IMR-90 (cell line): ENCODE measurements around the gene CNPY1. TPM values are rescaled to one million over a fixed set of nuclear protein-coding genes. Genes with fewer than 3 reads are reported as not detected.

Experiments
- ATAC-seq: fragments of 200-7000 bp; cut with Tn5 transposase; 2 replicates; pipeline ENCODE4 v1.9.1; 2020; ENCODE audit warnings: low read depth, mild to moderate bottlenecking, moderate library complexity
- BruUV-seq: library from RNA; stranded (reverse); fragments of 400-500 nt; replicated peaks from 2 replicates; lab custom pipeline; 2021; lab: Mats Ljungman, UMichigan
- CTCF ChIA-PET: fragments of 300-600 bp; formaldehyde crosslinking; extraction: SDS; loops from one replicate; lab custom pipeline; 2021; ENCODE audit warnings: antibody characterized with exemption; lab: Yijun Ruan, JAX
- POLR2A ChIA-PET: fragments of 300-600 bp; sonication (Branson Sonifier 250); formaldehyde crosslinking; loops from one replicate; lab custom pipeline; 2022; ENCODE audit warnings: antibody characterized with exemption; ENCODE audit not compliant: unreplicated experiment; lab: Charles Lee
- DNase-seq: peaks from one replicate; pipeline ENCODE4 v3.0.0; 2013
- H2AFZ ChIP-seq: replicated peaks from 2 replicates; pipeline ENCODE3; 2013; ENCODE audit warnings: low read length, mild to moderate bottlenecking; ENCODE audit not compliant: poor library complexity
- H2AK5ac ChIP-seq: 2 replicates; pipeline ENCODE4 v1.6.1; 2013; ENCODE audit warnings: low read depth, low read length, inconsistent platforms
- H2AK9ac ChIP-seq: replicated peaks from 2 replicates; pipeline ENCODE3; 2013; ENCODE audit warnings: mild to moderate bottlenecking, low read depth, low read length, moderate library complexity; ENCODE audit not compliant: poor library complexity
- H2BK120ac ChIP-seq: 2 replicates; pipeline ENCODE4 v1.6.1; 2013; ENCODE audit warnings: low read depth, low read length, inconsistent platforms
- H2BK15ac ChIP-seq: 3 replicates; pipeline ENCODE4 v1.6.1; 2013; ENCODE audit warnings: low read depth, low read length, inconsistent platforms
- H2BK20ac ChIP-seq: 2 replicates; pipeline ENCODE4 v1.6.1; 2013; ENCODE audit warnings: low read depth, mild to moderate bottlenecking, inconsistent platforms, low read length, moderate library complexity
- H2BK5ac ChIP-seq: 2 replicates; pipeline ENCODE4 v1.6.1; 2013; ENCODE audit warnings: mild to moderate bottlenecking, low read depth, low read length, inconsistent platforms; ENCODE audit not compliant: poor library complexity, severe bottlenecking
- H3K14ac ChIP-seq: replicated peaks from 2 replicates; pipeline ENCODE4 v1.6.1; 2013; ENCODE audit warnings: low read depth, low read length, inconsistent platforms
- H3K18ac ChIP-seq: 2 replicates; pipeline ENCODE4 v1.6.1; 2013; ENCODE audit warnings: low read depth, low read length, control low read depth
- H3K23ac ChIP-seq: 2 replicates; pipeline ENCODE4 v1.6.1; 2013; ENCODE audit warnings: low read depth, low read length, inconsistent platforms
- H3K27ac ChIP-seq: 2 replicates; pipeline ENCODE4 v1.5.1; 2013; ENCODE audit warnings: mild to moderate bottlenecking, control low read depth, low read length; ENCODE audit not compliant: insufficient read depth
- H3K27me3 ChIP-seq: 2 replicates; pipeline ENCODE4 v1.6.1; 2013; ENCODE audit warnings: low read length; ENCODE audit not compliant: control insufficient read depth, insufficient read depth
- H3K36me3 ChIP-seq: 2 replicates; pipeline ENCODE4 v1.6.1; 2013; ENCODE audit warnings: low read length, mixed read lengths; ENCODE audit not compliant: control insufficient read depth, insufficient read depth
- H3K4ac ChIP-seq: 2 replicates; pipeline ENCODE4 v1.6.1; 2013; ENCODE audit warnings: low read depth, low read length, inconsistent platforms
- H3K4me1 ChIP-seq: 2 replicates; pipeline ENCODE4 v1.6.1; 2013; ENCODE audit warnings: low read length, mixed read lengths; ENCODE audit not compliant: control insufficient read depth, insufficient read depth
- H3K4me2 ChIP-seq: 2 replicates; pipeline ENCODE4 v1.6.1; 2013; ENCODE audit warnings: low read depth, mild to moderate bottlenecking, control low read depth, low read length, moderate library complexity
- H3K4me3 ChIP-seq: 2 replicates; pipeline ENCODE4 v1.5.1; 2013; ENCODE audit warnings: low read depth, mild to moderate bottlenecking, control low read depth, low read length, moderate library complexity; ENCODE audit not compliant: insufficient read depth
- H3K56ac ChIP-seq: 2 replicates; pipeline ENCODE4 v1.6.1; 2013; ENCODE audit warnings: low read length, inconsistent platforms; ENCODE audit not compliant: insufficient read depth; ENCODE audit errors: extremely low read depth
- H3K79me1 ChIP-seq, 2 experiments: 2 replicates each; pipeline ENCODE4 v1.6.1; 2013; ENCODE audit warnings: low read length in 2 of 2, inconsistent platforms in 1 of 2, low read depth in 1 of 2
- H3K9ac ChIP-seq: 2 replicates; pipeline ENCODE4 v1.6.1; 2013; ENCODE audit warnings: low read depth, low read length, control low read depth
- H3K9me1 ChIP-seq: 2 replicates; pipeline ENCODE4 v1.6.1; 2013; ENCODE audit warnings: low read length, inconsistent platforms; ENCODE audit not compliant: insufficient read depth
- H3K9me3 ChIP-seq: 2 replicates; pipeline ENCODE4 v1.6.1; 2013; ENCODE audit warnings: low read length; ENCODE audit not compliant: control insufficient read depth, insufficient read depth
- H4K20me1 ChIP-seq: 2 replicates; pipeline ENCODE4 v1.6.1; 2013; ENCODE audit warnings: low read length, inconsistent platforms; ENCODE audit not compliant: insufficient read depth
- H4K5ac ChIP-seq: 2 replicates; pipeline ENCODE4 v1.6.1; 2013; ENCODE audit warnings: mild to moderate bottlenecking, low read depth, low read length, control low read depth
- H4K8ac ChIP-seq, 2 experiments: 2 replicates each; pipeline ENCODE4 v1.6.1; 2013; ENCODE audit warnings: low read depth in 2 of 2, low read length in 2 of 2, control low read depth in 1 of 2, inconsistent platforms in 1 of 2
- H4K91ac ChIP-seq: 2 replicates; pipeline ENCODE4 v1.6.1; 2013; ENCODE audit warnings: low read depth, low read length, inconsistent platforms; ENCODE audit not compliant: insufficient read depth
- BHLHE40 ChIP-seq: fragments of 150-350 bp; IDR thresholded peaks from 2 replicates; pipeline ENCODE4 v1.6.1; 2016; ENCODE audit warnings: mild to moderate bottlenecking, low read depth, low read length
- CEBPB ChIP-seq: IDR thresholded peaks from 2 replicates; pipeline ENCODE4 v1.6.1; 2012; ENCODE audit warnings: low read depth, low read length, improper control_type of control experiment
- CHD1 ChIP-seq: IDR thresholded peaks from 2 replicates; pipeline ENCODE4 v1.6.1; 2012; ENCODE audit warnings: low read depth, low read length, improper control_type of control experiment
- CTCF ChIP-seq: conservative IDR thresholded peaks from 2 replicates; pipeline ENCODE4 v1.5.1; 2012; ENCODE audit warnings: mild to moderate bottlenecking, low read depth, low read length, improper control_type of control experiment
- ELK1 ChIP-seq: fragments of 150-350 bp; IDR thresholded peaks from 2 replicates; pipeline ENCODE4 v1.6.1; 2016; ENCODE audit warnings: low read depth, mild to moderate bottlenecking, low read length, moderate library complexity, borderline replicate concordance
- MXI1 ChIP-seq: IDR thresholded peaks from 2 replicates; pipeline ENCODE4 v1.6.1; 2012; ENCODE audit warnings: low read depth, mild to moderate bottlenecking, low read length, moderate library complexity, borderline replicate concordance
- POLR2A ChIP-seq: IDR thresholded peaks from 2 replicates; pipeline ENCODE4 v1.6.1; 2012; ENCODE audit warnings: mild to moderate bottlenecking, low read depth, low read length
- RCOR1 ChIP-seq: IDR thresholded peaks from 2 replicates; pipeline ENCODE4 v1.6.1; 2012; ENCODE audit warnings: mild to moderate bottlenecking, low read length, improper control_type of control experiment; ENCODE audit not compliant: insufficient replicate concordance
- WGBS, 2 experiments: methylation state at CpG; one replicate each; pipeline versions ENCODE4 v1.1.5 to v1.1.7; 2013; ENCODE audit warnings: missing lambda C conversion rate in 2 of 2; ENCODE audit not compliant: insufficient read length in 1 of 2; ENCODE audit errors: extremely low coverage in 2 of 2; 5-methylcytosine and 5-hydroxymethylcytosine counted together
- dilution Hi-C: fragments of 300-500 bp; cut with HindIII; formaldehyde crosslinking; loops from one replicate; pipeline ENCODE4 v1.14.3; 2018; ENCODE audit warnings: low sequenced_read_pairs; ENCODE audit not compliant: unreplicated experiment
- in situ Hi-C: fragments of 300-500 bp; cut with MboI; formaldehyde crosslinking; loops from 3 replicates; pipeline ENCODE4 v1.14.3; 2019; ENCODE audit warnings: low sequenced_read_pairs, inconsistent platforms, mixed read lengths
- intact Hi-C: fragments of 100-400 bp; cut with micrococcal nuclease; formaldehyde crosslinking; loops from 2 replicates; pipeline ENCODE4 v1.10.0; 2022
- polyA plus RNA-seq, 3 experiments: library from polyadenylated mRNA; depleted of rRNA; stranded (reverse); fragments of >200 nt; gene quantifications; 2 replicates each; pipeline ENCODE4 v1.2.3, GENCODE V29; 2012; ENCODE audit warnings: low replicate concordance in 1 of 3
- total RNA-seq: library from RNA; depleted of rRNA; stranded (reverse); fragments of >200 nt; gene quantifications from 2 replicates; pipeline ENCODE4 v1.2.3, GENCODE V29; 2012
- TF ChIP-seq, protein P1 (sequence below): fragments of 150-350 bp; IDR thresholded peaks from 2 replicates; pipeline ENCODE4 v1.6.1; 2017; ENCODE audit warnings: mild to moderate bottlenecking, antibody characterized with exemption, low read length, low read depth

Gene CNPY1
- total and polyA plus RNA-seq, 2 of the 4 experiments (the other 2 are of a cell fraction): not detected

- Histone ChIP-seq H4K20me1 (no peaks in the 10 kb centered on the region), H2BK15ac (no peak overlapping the region), H2BK5ac (no peak overlapping the region), H3K9ac (no peak overlapping the region), H3K56ac (no peak overlapping the region), H3K23ac (no peak overlapping the region), H3K4ac (no peak overlapping the region), H2BK120ac (no peak overlapping the region), H4K91ac (no peak overlapping the region), H4K8ac (no peak overlapping the region), H3K4me2 (no peak overlapping the region), H2AK9ac (no peak overlapping the region), H3K9me3 (no peaks in the 10 kb centered on the region), H3K27ac (no peak overlapping the region), H3K79me1 (no peaks in the 10 kb centered on the region), H3K27me3 (no peaks in the 10 kb centered on the region; the same call in 1 of the 2 replicates), H3K4me1 (no peaks in the 10 kb centered on the region), H3K9me1 (no peaks in the 10 kb centered on the region), H3K18ac (no peak overlapping the region), H2AFZ (no peak overlapping the region), H3K4me3 (no peak overlapping the region), H2BK20ac (no peak overlapping the region), H2AK5ac (no peak overlapping the region), H3K36me3 (no peaks in the 10 kb centered on the region), H4K5ac (no peak overlapping the region), H3K14ac (no peak overlapping the region)
- in situ Hi-C loops: no loop called here
- no CpG with 5 or more reads among the region's 10 CpGs for WGBS, 2 experiments
- dilution Hi-C loops: no loop called here
- TF ChIP-seq, protein P1, sequence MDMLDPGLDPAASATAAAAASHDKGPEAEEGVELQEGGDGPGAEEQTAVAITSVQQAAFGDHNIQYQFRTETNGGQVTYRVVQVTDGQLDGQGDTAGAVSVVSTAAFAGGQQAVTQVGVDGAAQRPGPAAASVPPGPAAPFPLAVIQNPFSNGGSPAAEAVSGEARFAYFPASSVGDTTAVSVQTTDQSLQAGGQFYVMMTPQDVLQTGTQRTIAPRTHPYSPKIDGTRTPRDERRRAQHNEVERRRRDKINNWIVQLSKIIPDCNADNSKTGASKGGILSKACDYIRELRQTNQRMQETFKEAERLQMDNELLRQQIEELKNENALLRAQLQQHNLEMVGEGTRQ: no peak
- TF ChIP-seq MXI1: no peak
- TF ChIP-seq ELK1: no peak
- TF ChIP-seq CEBPB: no peak
- no peak for TF ChIP-seq CTCF
- no peak for TF ChIP-seq RCOR1
- no peak for TF ChIP-seq POLR2A
- TF ChIP-seq BHLHE40: no peak
- TF ChIP-seq CHD1: no peak
- ChIA-PET POLR2A (no interaction called here), CTCF (no interaction called here)
- ATAC-seq: no peak
- DNase-seq: no peak
- intact Hi-C loops: no loop called here
- no TSS peak for BruUV-seq
These were observed 22.6 kb upstream of the CNPY1 start for GRCh38 chr7:155568842-155569494.
